HEK293T (cell line): ENCODE results near the gene PIK3IP1.

Experiments
- BHLHE40 ChIP-seq: fragments of 450-650 bp; IDR thresholded peaks from 2 replicates; pipeline ENCODE4 v1.6.1; 2016; ENCODE audit warnings: mild to moderate bottlenecking, moderate library complexity, borderline replicate concordance
- ELF4 ChIP-seq: fragments of 450-650 bp; IDR thresholded peaks from 2 replicates; pipeline ENCODE4 v1.6.1; 2017; ENCODE audit warnings: antibody characterized with exemption
- FOXA1 ChIP-seq: fragments of 450-650 bp; IDR thresholded peaks from 2 replicates; pipeline ENCODE4 v1.6.1; 2016; ENCODE audit warnings: mild to moderate bottlenecking
- FOXK2 ChIP-seq: fragments of 450-650 bp; IDR thresholded peaks from 2 replicates; pipeline ENCODE4 v1.6.1; 2016; ENCODE audit warnings: mild to moderate bottlenecking
- FOXM1 ChIP-seq: fragments of 450-650 bp; IDR thresholded peaks from 2 replicates; pipeline ENCODE4 v1.6.1; 2017; ENCODE audit warnings: mild to moderate bottlenecking, borderline replicate concordance
- HDGF ChIP-seq: fragments of 450-650 bp; IDR thresholded peaks from 2 replicates; pipeline ENCODE4 v1.6.1; 2017; ENCODE audit warnings: antibody characterized with exemption, borderline replicate concordance
- NFRKB ChIP-seq: fragments of 450-650 bp; IDR thresholded peaks from 2 replicates; pipeline ENCODE4 v1.6.1; 2016; ENCODE audit warnings: mild to moderate bottlenecking, moderate library complexity
- SP1 ChIP-seq: fragments of 450-650 bp; IDR thresholded peaks from 2 replicates; pipeline ENCODE4 v1.6.1; 2017
- TARDBP ChIP-seq: fragments of 450-650 bp; IDR thresholded peaks from 2 replicates; pipeline ENCODE4 v1.6.1; 2016

- TF ChIP-seq HDGF (no peak), SP1 (no peak), NFRKB (no peak), ELF4 (no peak), FOXK2 (no peak), TARDBP (no peak), FOXA1 (no peak), FOXM1 (no peak), BHLHE40 (no peak)
Observed at GRCh38 chr22:31327806-31328543, 35.7 kb upstream of the PIK3IP1 start.
